Endothelial cell of umbilical vein (primary cell): ENCODE data around the gene NUP62. TPM values are rescaled to one million over a fixed set of nuclear protein-coding genes. Genes with fewer than 3 reads are reported as not detected.

ENCODE experiments used
- BruUV-seq: library from RNA; stranded (reverse); fragments of 400-500 nt; replicated peaks from 2 replicates; lab custom pipeline; 2021; lab: Mats Ljungman, UMichigan
- CTCF ChIA-PET: fragments of 300-600, 350-600 bp; sonication (Branson Sonifier 250); formaldehyde crosslinking; loops from one replicate; lab custom pipeline; 2021; ENCODE audit warnings: antibody characterized with exemption, inconsistent platforms; lab: Charles Lee
- POLR2A ChIA-PET: fragments of 300-600, 350-600 bp; sonication (Branson Sonifier 250); formaldehyde crosslinking; loops from one replicate; lab custom pipeline; 2021; ENCODE audit warnings: antibody characterized with exemption, inconsistent platforms; lab: Charles Lee
- DNase-seq: peaks from one replicate; pipeline ENCODE4 v3.0.0-alpha.2; 2011; ENCODE audit warnings: low read depth, low spot score
- FAIRE-seq: peaks from 2 replicates; lab custom pipeline; 2011; peaks lifted over from hg19 to GRCh38; lab: Jason Lieb, UNC
- H2AFZ ChIP-seq: 2 replicates; pipeline ENCODE4 v1.6.0; 2012; ENCODE audit warnings: low read depth, low read length, control low read depth, inconsistent platforms
- H3K27ac ChIP-seq: 2 replicates; pipeline ENCODE4 v1.5.1; 2011; ENCODE audit warnings: low read depth, mild to moderate bottlenecking, control low read depth, low read length, moderate library complexity; ENCODE audit not compliant: insufficient read depth
- H3K27me3 ChIP-seq, 2 experiments: 2 replicates each; pipeline versions ENCODE4 v1.6.0 to v1.6.1; 2011; ENCODE audit warnings: low read length in 2 of 2, mixed read lengths in 1 of 2; ENCODE audit not compliant: control insufficient read depth in 2 of 2, insufficient read depth in 2 of 2
- H3K36me3 ChIP-seq, 2 experiments: 2 replicates in 1 of 2; 3 replicates in 1 of 2; pipeline ENCODE4 v1.5.1; 2011; ENCODE audit warnings: low read length in 2 of 2, mild to moderate bottlenecking in 1 of 2, moderate library complexity in 1 of 2; ENCODE audit not compliant: control insufficient read depth in 2 of 2, insufficient read depth in 2 of 2; ENCODE audit errors: extremely low read depth in 1 of 2
- H3K4me1 ChIP-seq: 3 replicates; pipeline ENCODE4 v1.5.1; 2011; ENCODE audit warnings: mild to moderate bottlenecking, low read length; ENCODE audit not compliant: control insufficient read depth, insufficient read depth; ENCODE audit errors: extremely low read depth
- H3K4me2 ChIP-seq: 2 replicates; pipeline ENCODE4 v1.6.1; 2011; ENCODE audit warnings: low read length, control low read depth, mixed read lengths; ENCODE audit not compliant: insufficient read depth
- H3K4me3 ChIP-seq, 3 experiments: fragments of 200-600 bp in 1 of 3; sonication (generic), shearing (Covaris generic) in 1 of 3; replicated peaks in 1 of 3; 2 replicates each; pipeline ENCODE4 v1.5.1; 2011 to 2016; ENCODE audit warnings: control low read depth in 3 of 3, low read length in 3 of 3, mild to moderate bottlenecking in 2 of 3, inconsistent platforms in 1 of 3, low read depth in 1 of 3, moderate library complexity in 1 of 3; ENCODE audit not compliant: insufficient read depth in 1 of 3
- H3K79me2 ChIP-seq: 2 replicates; pipeline ENCODE4 v1.6.0; 2012; ENCODE audit warnings: low read length, inconsistent platforms; ENCODE audit not compliant: control insufficient read depth, insufficient read depth
- H3K9ac ChIP-seq: replicated peaks from 2 replicates; pipeline ENCODE3; 2011; ENCODE audit warnings: low read length, control low read depth; ENCODE audit not compliant: insufficient read depth; ENCODE audit errors: extremely low read depth
- H3K9me1 ChIP-seq: replicated peaks from 3 replicates; pipeline ENCODE4 v1.6.0; 2011; ENCODE audit warnings: mild to moderate bottlenecking, low read length; ENCODE audit not compliant: control insufficient read depth, insufficient read depth; ENCODE audit errors: extremely low read depth
- H3K9me3 ChIP-seq: replicated peaks from 2 replicates; pipeline ENCODE4 v1.5.1; 2012; ENCODE audit warnings: low read length, inconsistent platforms; ENCODE audit not compliant: control insufficient read depth, insufficient read depth
- H4K20me1 ChIP-seq: replicated peaks from 2 replicates; pipeline ENCODE3; 2011; ENCODE audit warnings: mild to moderate bottlenecking, low read length; ENCODE audit not compliant: control insufficient read depth, insufficient read depth; ENCODE audit errors: extremely low read depth
- EZH2 ChIP-seq: IDR thresholded peaks from 2 replicates; pipeline ENCODE4 v1.6.1; 2012; ENCODE audit warnings: borderline replicate concordance, low read depth, mild to moderate bottlenecking, moderate library complexity, low read length, inconsistent platforms; ENCODE audit not compliant: severe bottlenecking
- FOS ChIP-seq: IDR thresholded peaks from 2 replicates; pipeline ENCODE4 v1.6.1; 2011; ENCODE audit warnings: mild to moderate bottlenecking, low read length, moderate library complexity, borderline replicate concordance; ENCODE audit not compliant: insufficient read depth
- GATA2 ChIP-seq: IDR thresholded peaks from 2 replicates; pipeline ENCODE4 v1.7.0; 2011; ENCODE audit warnings: low read depth, mild to moderate bottlenecking, moderate library complexity, mixed read lengths, low read length; ENCODE audit not compliant: insufficient read length, insufficient read depth
- JUN ChIP-seq: IDR thresholded peaks from 2 replicates; pipeline ENCODE4 v1.6.1; 2011; ENCODE audit warnings: borderline replicate concordance, low read depth; ENCODE audit not compliant: insufficient read length, insufficient read depth
- MYC ChIP-seq: IDR thresholded peaks from one replicate; pipeline ENCODE4 v1.6.1; 2011; ENCODE audit warnings: mild to moderate bottlenecking, low read depth, low read length
- POLR2AphosphoS5 ChIP-seq: IDR thresholded peaks from 2 replicates; pipeline ENCODE4 v1.6.1; 2012; ENCODE audit warnings: low read depth, mild to moderate bottlenecking, control low read depth, low read length, moderate library complexity; ENCODE audit not compliant: insufficient read depth
- dilution Hi-C: fragments of 300-500 bp; cut with MboI; formaldehyde crosslinking; loops from one replicate; pipeline ENCODE4 v1.15.0; 2019; ENCODE audit warnings: low sequenced_read_pairs; ENCODE audit not compliant: extremely low pct_ligation_motif_present
- intact Hi-C: fragments of 100-400 bp; cut with micrococcal nuclease; formaldehyde crosslinking; loops from one replicate; pipeline ENCODE4 v1.10.0; 2022
- polyA plus RNA-seq, 4 experiments: library from polyadenylated mRNA; depleted of rRNA in 3 of 4; stranded (reverse) in 3 of 4; unstranded in 1 of 4; fragments of >200 nt; gene quantifications; 2 replicates each; pipeline versions ENCODE4 v1.2.1 to v1.2.3, GENCODE V29; 2011 to 2012; ENCODE audit warnings: missing spikeins in 1 of 4
- total RNA-seq: library from RNA; stranded (reverse); gene quantifications from 2 replicates; pipeline ENCODE4 v1.2.3, GENCODE V29; 2021
- TF ChIP-seq, protein P1 (sequence below), 2 donors: IDR thresholded peaks; 1 replicate in 1 of 2; 2 replicates in 1 of 2; pipeline ENCODE4 v1.5.1; 2011; ENCODE audit warnings: low read length in 2 of 2, mild to moderate bottlenecking in 2 of 2, moderate library complexity in 2 of 2, control low read depth in 1 of 2, inconsistent platforms in 1 of 2, low read depth in 1 of 2; ENCODE audit not compliant: insufficient read depth in 1 of 2; ENCODE audit errors: extremely low read depth in 1 of 2

The NUP62 gene
- total and polyA plus RNA-seq, 2 donors (not counting 3 experiments of a cell fraction or from before 2014, with no cell fraction given), result 32.0 to 93.7 TPM

DNA sequence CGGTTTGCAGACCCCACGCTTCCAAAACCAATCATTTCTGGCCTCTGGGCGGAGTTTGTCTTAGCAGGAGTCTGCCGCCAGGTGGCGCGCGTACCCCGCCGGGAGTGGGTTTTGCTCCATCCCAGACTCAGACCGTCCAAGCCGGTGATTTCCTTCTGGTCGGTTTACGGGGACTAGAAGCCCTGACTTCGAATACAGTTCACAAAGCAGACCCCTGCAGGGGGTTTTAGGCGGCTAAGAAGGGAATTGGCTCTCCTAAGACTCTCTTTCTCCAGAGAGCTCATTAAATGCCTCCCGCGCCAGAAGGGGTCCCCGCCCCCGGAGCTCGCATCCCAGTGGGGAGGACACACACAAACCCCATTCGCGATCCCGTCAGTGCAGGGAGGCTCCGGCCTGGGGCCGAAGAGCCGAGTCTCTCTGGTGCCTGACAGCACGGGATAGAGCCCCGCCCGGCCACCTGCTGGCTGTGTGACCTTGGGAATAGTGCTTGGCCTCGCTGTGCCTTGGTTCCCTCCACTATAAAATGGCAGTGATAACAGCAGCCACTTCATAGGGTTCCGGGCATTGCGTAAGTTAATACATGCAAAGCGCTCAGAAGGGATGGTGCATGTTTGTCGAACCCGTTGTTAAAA is 8.6 kb upstream of the NUP62 start:
- Histone ChIP-seq H3K27ac (no peak overlapping the region), H3K9ac (no peak overlapping the region), H4K20me1 (no peaks in the 10 kb centered on the region), H3K9me1 (no peaks in the 10 kb centered on the region), H3K4me2 (peak overlapping the region; percentile 79), H2AFZ (peak overlapping the region; percentile 39), H3K9me3 (no peaks in the 10 kb centered on the region), H3K79me2 (no peaks in the 10 kb centered on the region), H3K4me1 (peaks cover 3% of the 10 kb centered on the region), H3K4me3 (peak overlapping the region in 1 of 3 experiments; percentile 19), H3K27me3 (no peaks in the 10 kb centered on the region), H3K36me3 (peaks cover 0 to under 1% of the 10 kb centered on the region in 2 experiments)
- FAIRE-seq (peak; percentile 96), DNase-seq (peak; percentile 67)
- TF ChIP-seq, protein P1, sequence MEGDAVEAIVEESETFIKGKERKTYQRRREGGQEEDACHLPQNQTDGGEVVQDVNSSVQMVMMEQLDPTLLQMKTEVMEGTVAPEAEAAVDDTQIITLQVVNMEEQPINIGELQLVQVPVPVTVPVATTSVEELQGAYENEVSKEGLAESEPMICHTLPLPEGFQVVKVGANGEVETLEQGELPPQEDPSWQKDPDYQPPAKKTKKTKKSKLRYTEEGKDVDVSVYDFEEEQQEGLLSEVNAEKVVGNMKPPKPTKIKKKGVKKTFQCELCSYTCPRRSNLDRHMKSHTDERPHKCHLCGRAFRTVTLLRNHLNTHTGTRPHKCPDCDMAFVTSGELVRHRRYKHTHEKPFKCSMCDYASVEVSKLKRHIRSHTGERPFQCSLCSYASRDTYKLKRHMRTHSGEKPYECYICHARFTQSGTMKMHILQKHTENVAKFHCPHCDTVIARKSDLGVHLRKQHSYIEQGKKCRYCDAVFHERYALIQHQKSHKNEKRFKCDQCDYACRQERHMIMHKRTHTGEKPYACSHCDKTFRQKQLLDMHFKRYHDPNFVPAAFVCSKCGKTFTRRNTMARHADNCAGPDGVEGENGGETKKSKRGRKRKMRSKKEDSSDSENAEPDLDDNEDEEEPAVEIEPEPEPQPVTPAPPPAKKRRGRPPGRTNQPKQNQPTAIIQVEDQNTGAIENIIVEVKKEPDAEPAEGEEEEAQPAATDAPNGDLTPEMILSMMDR (IDR thresholded peaks at IDR 0.05; ENCODE audit: extremely low read depth in 1 of 2, insufficient read depth in 1 of 2, low read depth in 1 of 2, low read length in 2 of 2), result peak; percentile 83 to 97
- no peak for TF ChIP-seq GATA2
- intact Hi-C loops (loop anchor here (1.0 kb wide), 1 partner anchor 45 kb away; no protein-coding TSS in a partner anchor), dilution Hi-C loops (no loop called here)
- ChIA-PET CTCF (interaction anchor here (0.6 to 1.9 kb wide), 13 partner anchors 10 to 198 kb away, joined by 3 to 13 read pairs (median 5); no protein-coding TSS in a partner anchor), POLR2A (no interaction called here)
- BruUV-seq, result no TSS peak

DNA sequence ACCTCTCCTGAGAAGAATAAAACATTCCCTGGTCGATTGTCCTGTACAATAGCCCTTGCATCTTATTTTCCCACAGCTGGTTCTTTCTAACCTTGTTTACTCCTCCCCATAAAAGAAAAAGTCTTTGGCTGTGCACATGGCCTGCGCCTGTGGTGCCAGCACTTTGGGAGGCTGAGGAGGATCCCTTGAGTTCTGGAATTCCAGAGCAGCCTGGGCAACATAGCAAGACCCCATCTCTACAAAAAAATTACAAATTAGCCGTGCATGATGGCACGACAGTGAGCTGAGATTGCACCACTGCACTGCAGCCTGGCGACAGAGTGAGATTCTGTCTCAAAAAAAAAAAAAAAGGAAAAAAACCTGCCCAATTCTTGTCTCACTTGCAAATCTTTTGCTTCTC is 7.2 kb upstream of the NUP62 start:
- no peak for FAIRE-seq
- BruUV-seq, result no TSS peak
- H4K20me1 ChIP-seq, result no peaks in the 10 kb centered on the region

More for the DNA sequence above, 7.2 kb upstream of the NUP62 start:
- dilution Hi-C loops, result no loop called here
- Histone ChIP-seq H3K79me2 (no peaks in the 10 kb centered on the region), H2AFZ (no peak overlapping the region), H3K27ac (no peak overlapping the region), H3K4me1 (peaks cover 3% of the 10 kb centered on the region), H3K9me3 (no peaks in the 10 kb centered on the region), H3K4me2 (no peak overlapping the region), H3K36me3 (peaks cover 0 to 3% of the 10 kb centered on the region in 2 experiments), H3K27me3 (no peaks in the 10 kb centered on the region), H3K9me1 (no peaks in the 10 kb centered on the region), H3K4me3 (no peak overlapping the region), H3K9ac (no peak overlapping the region)
- TF ChIP-seq, protein P1 (IDR thresholded peaks at IDR 0.05; ENCODE audit: extremely low read depth in 1 of 2, insufficient read depth in 1 of 2, low read depth in 1 of 2, low read length in 2 of 2), result no peak
- TF ChIP-seq FOS, result no peak
- no peak for TF ChIP-seq JUN
- TF ChIP-seq GATA2, result no peak
- TF ChIP-seq POLR2AphosphoS5, result no peak
- no peak for TF ChIP-seq MYC
- TF ChIP-seq EZH2, result no peak
- DNase-seq, result no peak
- intact Hi-C loops, result no loop called here
- ChIA-PET POLR2A (no interaction called here), CTCF (interaction anchor here (1.0 to 1.8 kb wide), 5 partner anchors 14 to 200 kb away, joined by 3 to 8 read pairs (median 4); no protein-coding TSS in a partner anchor)
